Endothelial cell of umbilical vein (primary cell): ENCODE results near the gene KMT5C. TPM values are rescaled to one million over a fixed set of nuclear protein-coding genes. Genes with fewer than 3 reads are reported as not detected.

Source experiments
- BruUV-seq: library from RNA; stranded (reverse); fragments of 400-500 nt; replicated peaks from 2 replicates; lab custom pipeline; 2021; lab: Mats Ljungman, UMichigan
- CTCF ChIA-PET: fragments of 300-600, 350-600 bp; sonication (Branson Sonifier 250); formaldehyde crosslinking; loops from one replicate; lab custom pipeline; 2021; ENCODE audit warnings: antibody characterized with exemption, inconsistent platforms; lab: Charles Lee
- POLR2A ChIA-PET: fragments of 300-600, 350-600 bp; sonication (Branson Sonifier 250); formaldehyde crosslinking; loops from one replicate; lab custom pipeline; 2021; ENCODE audit warnings: antibody characterized with exemption, inconsistent platforms; lab: Charles Lee
- DNase-seq: peaks from one replicate; pipeline ENCODE4 v3.0.0-alpha.2; 2011; ENCODE audit warnings: low read depth, low spot score
- FAIRE-seq: peaks from 2 replicates; lab custom pipeline; 2011; peaks lifted over from hg19 to GRCh38; lab: Jason Lieb, UNC
- H2AFZ ChIP-seq: 2 replicates; pipeline ENCODE4 v1.6.0; 2012; ENCODE audit warnings: low read depth, low read length, control low read depth, inconsistent platforms
- H3K27ac ChIP-seq: 2 replicates; pipeline ENCODE4 v1.5.1; 2011; ENCODE audit warnings: low read depth, mild to moderate bottlenecking, control low read depth, low read length, moderate library complexity; ENCODE audit not compliant: insufficient read depth
- H3K27me3 ChIP-seq, 2 experiments: 2 replicates each; pipeline versions ENCODE4 v1.6.0 to v1.6.1; 2011; ENCODE audit warnings: low read length in 2 of 2, mixed read lengths in 1 of 2; ENCODE audit not compliant: control insufficient read depth in 2 of 2, insufficient read depth in 2 of 2
- H3K36me3 ChIP-seq, 2 experiments: 2 replicates in 1 of 2; 3 replicates in 1 of 2; pipeline ENCODE4 v1.5.1; 2011; ENCODE audit warnings: low read length in 2 of 2, mild to moderate bottlenecking in 1 of 2, moderate library complexity in 1 of 2; ENCODE audit not compliant: control insufficient read depth in 2 of 2, insufficient read depth in 2 of 2; ENCODE audit errors: extremely low read depth in 1 of 2
- H3K4me1 ChIP-seq: 3 replicates; pipeline ENCODE4 v1.5.1; 2011; ENCODE audit warnings: mild to moderate bottlenecking, low read length; ENCODE audit not compliant: control insufficient read depth, insufficient read depth; ENCODE audit errors: extremely low read depth
- H3K4me2 ChIP-seq: 2 replicates; pipeline ENCODE4 v1.6.1; 2011; ENCODE audit warnings: low read length, control low read depth, mixed read lengths; ENCODE audit not compliant: insufficient read depth
- H3K4me3 ChIP-seq, 3 experiments: fragments of 200-600 bp in 1 of 3; sonication (generic), shearing (Covaris generic) in 1 of 3; replicated peaks in 1 of 3; 2 replicates each; pipeline ENCODE4 v1.5.1; 2011 to 2016; ENCODE audit warnings: control low read depth in 3 of 3, low read length in 3 of 3, mild to moderate bottlenecking in 2 of 3, inconsistent platforms in 1 of 3, low read depth in 1 of 3, moderate library complexity in 1 of 3; ENCODE audit not compliant: insufficient read depth in 1 of 3
- H3K79me2 ChIP-seq: 2 replicates; pipeline ENCODE4 v1.6.0; 2012; ENCODE audit warnings: low read length, inconsistent platforms; ENCODE audit not compliant: control insufficient read depth, insufficient read depth
- H3K9ac ChIP-seq: replicated peaks from 2 replicates; pipeline ENCODE3; 2011; ENCODE audit warnings: low read length, control low read depth; ENCODE audit not compliant: insufficient read depth; ENCODE audit errors: extremely low read depth
- H3K9me1 ChIP-seq: replicated peaks from 3 replicates; pipeline ENCODE4 v1.6.0; 2011; ENCODE audit warnings: mild to moderate bottlenecking, low read length; ENCODE audit not compliant: control insufficient read depth, insufficient read depth; ENCODE audit errors: extremely low read depth
- H3K9me3 ChIP-seq: replicated peaks from 2 replicates; pipeline ENCODE4 v1.5.1; 2012; ENCODE audit warnings: low read length, inconsistent platforms; ENCODE audit not compliant: control insufficient read depth, insufficient read depth
- H4K20me1 ChIP-seq: replicated peaks from 2 replicates; pipeline ENCODE3; 2011; ENCODE audit warnings: mild to moderate bottlenecking, low read length; ENCODE audit not compliant: control insufficient read depth, insufficient read depth; ENCODE audit errors: extremely low read depth
- EZH2 ChIP-seq: IDR thresholded peaks from 2 replicates; pipeline ENCODE4 v1.6.1; 2012; ENCODE audit warnings: borderline replicate concordance, low read depth, mild to moderate bottlenecking, moderate library complexity, low read length, inconsistent platforms; ENCODE audit not compliant: severe bottlenecking
- FOS ChIP-seq: IDR thresholded peaks from 2 replicates; pipeline ENCODE4 v1.6.1; 2011; ENCODE audit warnings: mild to moderate bottlenecking, low read length, moderate library complexity, borderline replicate concordance; ENCODE audit not compliant: insufficient read depth
- GATA2 ChIP-seq: IDR thresholded peaks from 2 replicates; pipeline ENCODE4 v1.7.0; 2011; ENCODE audit warnings: low read depth, mild to moderate bottlenecking, moderate library complexity, mixed read lengths, low read length; ENCODE audit not compliant: insufficient read length, insufficient read depth
- JUN ChIP-seq: IDR thresholded peaks from 2 replicates; pipeline ENCODE4 v1.6.1; 2011; ENCODE audit warnings: borderline replicate concordance, low read depth; ENCODE audit not compliant: insufficient read length, insufficient read depth
- MAX ChIP-seq: IDR thresholded peaks from 2 replicates; pipeline ENCODE4 v1.6.1; 2011; ENCODE audit not compliant: insufficient read depth, insufficient read length
- MYC ChIP-seq: IDR thresholded peaks from one replicate; pipeline ENCODE4 v1.6.1; 2011; ENCODE audit warnings: mild to moderate bottlenecking, low read depth, low read length
- POLR2A ChIP-seq: IDR thresholded peaks from 2 replicates; pipeline ENCODE4 v1.6.1; 2012; ENCODE audit warnings: low read depth, mild to moderate bottlenecking, control low read depth, low read length
- POLR2AphosphoS5 ChIP-seq: IDR thresholded peaks from 2 replicates; pipeline ENCODE4 v1.6.1; 2012; ENCODE audit warnings: low read depth, mild to moderate bottlenecking, control low read depth, low read length, moderate library complexity; ENCODE audit not compliant: insufficient read depth
- dilution Hi-C: fragments of 300-500 bp; cut with MboI; formaldehyde crosslinking; loops from one replicate; pipeline ENCODE4 v1.15.0; 2019; ENCODE audit warnings: low sequenced_read_pairs; ENCODE audit not compliant: extremely low pct_ligation_motif_present
- intact Hi-C: fragments of 100-400 bp; cut with micrococcal nuclease; formaldehyde crosslinking; loops from one replicate; pipeline ENCODE4 v1.10.0; 2022
- polyA plus RNA-seq, 4 experiments: library from polyadenylated mRNA; depleted of rRNA in 3 of 4; stranded (reverse) in 3 of 4; unstranded in 1 of 4; fragments of >200 nt; gene quantifications; 2 replicates each; pipeline versions ENCODE4 v1.2.1 to v1.2.3, GENCODE V29; 2011 to 2012; ENCODE audit warnings: missing spikeins in 1 of 4
- total RNA-seq: library from RNA; stranded (reverse); gene quantifications from 2 replicates; pipeline ENCODE4 v1.2.3, GENCODE V29; 2021
- TF ChIP-seq, protein P1 (sequence below), 2 donors: IDR thresholded peaks; 1 replicate in 1 of 2; 2 replicates in 1 of 2; pipeline ENCODE4 v1.5.1; 2011; ENCODE audit warnings: low read length in 2 of 2, mild to moderate bottlenecking in 2 of 2, moderate library complexity in 2 of 2, control low read depth in 1 of 2, inconsistent platforms in 1 of 2, low read depth in 1 of 2; ENCODE audit not compliant: insufficient read depth in 1 of 2; ENCODE audit errors: extremely low read depth in 1 of 2

Gene KMT5C
- total and polyA plus RNA-seq, 2 donors (not counting 3 experiments of a cell fraction or from before 2014, with no cell fraction given): 7.2 to 13.5 TPM

DNA sequence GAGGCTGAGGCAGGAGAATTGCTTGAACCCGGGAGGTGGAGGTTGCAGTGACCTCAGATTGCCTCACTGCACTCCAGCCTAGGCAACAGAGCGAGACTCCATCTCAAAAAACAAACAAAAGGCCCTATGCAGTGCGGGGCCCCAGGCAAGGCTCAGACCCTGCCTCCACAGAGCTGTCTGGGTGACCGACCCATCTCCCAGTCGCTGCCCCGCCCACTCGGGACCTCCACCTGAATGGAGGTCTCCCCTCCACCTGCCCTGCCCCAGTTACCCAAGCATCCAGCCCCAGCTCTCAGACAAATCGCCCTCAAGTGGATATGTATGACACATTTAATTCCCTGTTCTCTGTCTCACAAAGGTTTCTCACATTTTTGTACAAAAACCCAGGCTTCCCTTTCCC is 25.6 kb downstream of the KMT5C start:
- Histone ChIP-seq H3K27ac (no peak overlapping the region), H3K4me2 (no peak overlapping the region), H3K36me3 (no peaks in the 10 kb centered on the region), H4K20me1 (no peaks in the 10 kb centered on the region), H3K27me3 (peaks cover 5 to 13% of the 10 kb centered on the region in 2 experiments), H2AFZ (no peak overlapping the region), H3K4me1 (peaks cover 3% of the 10 kb centered on the region), H3K4me3 (no peak overlapping the region), H3K79me2 (no peaks in the 10 kb centered on the region), H3K9ac (no peak overlapping the region), H3K9me1 (no peaks in the 10 kb centered on the region), H3K9me3 (no peaks in the 10 kb centered on the region)
- dilution Hi-C loops (no loop called here), intact Hi-C loops (no loop called here)
- CTCF ChIA-PET: interaction anchor here (1.2 kb wide), 2 partner anchors 10 to 102 kb away, joined by 3 read pairs; no protein-coding TSS in a partner anchor
- POLR2A ChIA-PET: no interaction called here
- TF ChIP-seq POLR2AphosphoS5: no peak
- TF ChIP-seq, protein P1, sequence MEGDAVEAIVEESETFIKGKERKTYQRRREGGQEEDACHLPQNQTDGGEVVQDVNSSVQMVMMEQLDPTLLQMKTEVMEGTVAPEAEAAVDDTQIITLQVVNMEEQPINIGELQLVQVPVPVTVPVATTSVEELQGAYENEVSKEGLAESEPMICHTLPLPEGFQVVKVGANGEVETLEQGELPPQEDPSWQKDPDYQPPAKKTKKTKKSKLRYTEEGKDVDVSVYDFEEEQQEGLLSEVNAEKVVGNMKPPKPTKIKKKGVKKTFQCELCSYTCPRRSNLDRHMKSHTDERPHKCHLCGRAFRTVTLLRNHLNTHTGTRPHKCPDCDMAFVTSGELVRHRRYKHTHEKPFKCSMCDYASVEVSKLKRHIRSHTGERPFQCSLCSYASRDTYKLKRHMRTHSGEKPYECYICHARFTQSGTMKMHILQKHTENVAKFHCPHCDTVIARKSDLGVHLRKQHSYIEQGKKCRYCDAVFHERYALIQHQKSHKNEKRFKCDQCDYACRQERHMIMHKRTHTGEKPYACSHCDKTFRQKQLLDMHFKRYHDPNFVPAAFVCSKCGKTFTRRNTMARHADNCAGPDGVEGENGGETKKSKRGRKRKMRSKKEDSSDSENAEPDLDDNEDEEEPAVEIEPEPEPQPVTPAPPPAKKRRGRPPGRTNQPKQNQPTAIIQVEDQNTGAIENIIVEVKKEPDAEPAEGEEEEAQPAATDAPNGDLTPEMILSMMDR (IDR thresholded peaks at IDR 0.05; ENCODE audit: extremely low read depth in 1 of 2, insufficient read depth in 1 of 2, low read depth in 1 of 2, low read length in 2 of 2): no peak
- TF ChIP-seq GATA2: no peak
- TF ChIP-seq FOS: no peak
- no peak for TF ChIP-seq MAX
- no peak for TF ChIP-seq POLR2A
- TF ChIP-seq EZH2: no peak
- TF ChIP-seq JUN: no peak
- TF ChIP-seq MYC: no peak
- BruUV-seq: no TSS peak
- FAIRE-seq (no peak), DNase-seq (no peak)
